HepG2 (cell line): ENCODE data around the gene CFAP92. TPM values are rescaled to one million over a fixed set of nuclear protein-coding genes. Genes with fewer than 3 reads are reported as not detected.

Experiments
- ATAC-seq: fragments of 200-7000 bp; cut with Tn5 transposase; 3 replicates; pipeline ENCODE4 v1.9.1; 2020; ENCODE audit warnings: mild to moderate bottlenecking, moderate library complexity
- BruUV-seq: library from RNA; stranded (reverse); fragments of 400-500 nt; replicated peaks from 2 replicates; lab custom pipeline; 2021; lab: Mats Ljungman, UMichigan
- CTCF ChIA-PET: fragments of 300-600 bp; formaldehyde crosslinking; extraction: SDS; loops from one replicate; lab custom pipeline; 2021; ENCODE audit warnings: low total read pairs, inconsistent platforms, low intra/inter-chr PET ratio; lab: Yijun Ruan, JAX
- POLR2A ChIA-PET: fragments of 350-600 bp; sonication (Branson Sonifier 250); formaldehyde crosslinking; loops from one replicate; lab custom pipeline; 2020; ENCODE audit warnings: antibody characterized with exemption, inconsistent platforms; lab: Yijun Ruan, JAX
- DNase-seq: peaks from one replicate; pipeline ENCODE4 v3.0.0-alpha.2; 2015; ENCODE audit warnings: low spot score
- FAIRE-seq: peaks from 3 replicates; lab custom pipeline; 2011; peaks lifted over from hg19 to GRCh38; lab: Jason Lieb, UNC
- H2AFZ ChIP-seq: one replicate; pipeline ENCODE4 v1.6.1; 2011; ENCODE audit warnings: low read length, inconsistent platforms
- H3K27ac ChIP-seq: fragments of 300-600 bp; 3 replicates; pipeline ENCODE4 v1.8.0; 2011; ENCODE audit warnings: mixed run types, mild to moderate bottlenecking, mixed read lengths, low read length, inconsistent platforms; ENCODE audit not compliant: insufficient read depth; ENCODE audit errors: extremely low read length
- H3K27me3 ChIP-seq, 2 experiments: fragments of 200-600 bp in 1 of 2; 2 replicates in 1 of 2; 3 replicates in 1 of 2; pipeline versions ENCODE4 v1.6.0 to v1.8.0; 2011; ENCODE audit warnings: low read length in 2 of 2, mild to moderate bottlenecking in 2 of 2, moderate library complexity in 2 of 2, inconsistent platforms in 1 of 2; ENCODE audit not compliant: insufficient read depth in 2 of 2, control insufficient read depth in 1 of 2
- H3K36me3 ChIP-seq, 2 experiments: fragments of 200-600 bp in 1 of 2; replicated peaks in 1 of 2; 2 replicates in 1 of 2; 3 replicates in 1 of 2; pipeline versions ENCODE4 v1.5.1 to v1.8.0; 2011; ENCODE audit warnings: low read length in 2 of 2, inconsistent platforms in 1 of 2; ENCODE audit not compliant: insufficient read depth in 2 of 2, control insufficient read depth in 1 of 2
- H3K4me1 ChIP-seq: 2 replicates; pipeline ENCODE4 v1.5.1; 2012; ENCODE audit warnings: low read length, inconsistent platforms; ENCODE audit not compliant: insufficient read depth
- H3K4me2 ChIP-seq: 2 replicates; pipeline ENCODE4 v1.6.0; 2011; ENCODE audit warnings: low read depth, low read length, inconsistent platforms
- H3K4me3 ChIP-seq, 3 experiments: fragments of 200-600 bp in 1 of 3; sonication (generic), shearing (Covaris generic) in 1 of 3; replicated peaks in 1 of 3; 2 replicates each; pipeline ENCODE4 v1.5.1; 2011 to 2016; ENCODE audit warnings: low read length in 3 of 3, inconsistent platforms in 2 of 3, low read depth in 2 of 3, mild to moderate bottlenecking in 2 of 3, control low read depth in 1 of 3, mixed read lengths in 1 of 3; ENCODE audit not compliant: insufficient read depth in 1 of 3
- H3K79me2 ChIP-seq: one replicate; pipeline ENCODE4 v1.6.1; 2011; ENCODE audit warnings: low read length, inconsistent platforms; ENCODE audit not compliant: insufficient read depth
- H3K9ac ChIP-seq: 2 replicates; pipeline ENCODE4 v1.6.0; 2011; ENCODE audit warnings: mild to moderate bottlenecking, low read depth, low read length, inconsistent platforms; ENCODE audit not compliant: insufficient read depth
- H3K9me3 ChIP-seq: 2 replicates; pipeline ENCODE4 v1.5.1; 2012; ENCODE audit warnings: mild to moderate bottlenecking, low read length
- H4K20me1 ChIP-seq: 2 replicates; pipeline ENCODE4 v1.6.0; 2011; ENCODE audit warnings: inconsistent platforms, mild to moderate bottlenecking, low read length, moderate library complexity; ENCODE audit not compliant: insufficient read depth
- ATF3 ChIP-seq: sonication (generic); formaldehyde crosslinking; IDR thresholded peaks from 2 replicates; pipeline ENCODE4 v1.4.0; 2020; ENCODE audit warnings: missing genetic modification reagents
- DR1 ChIP-seq: sonication (generic); formaldehyde crosslinking; IDR thresholded peaks from 2 replicates; pipeline ENCODE4 v1.8.0; 2021; ENCODE audit warnings: mild to moderate bottlenecking, missing genetic modification reagents, inconsistent platforms
- ESRRA ChIP-seq: sonication (generic); formaldehyde crosslinking; IDR thresholded peaks from 2 replicates; pipeline ENCODE4 v1.5.1; 2020; ENCODE audit warnings: mild to moderate bottlenecking, low read depth, missing genetic modification reagents
- KDM5B ChIP-seq: sonication (generic); formaldehyde crosslinking; IDR thresholded peaks from 2 replicates; pipeline ENCODE4 v1.4.0; 2020; ENCODE audit warnings: missing genetic modification reagents, mild to moderate bottlenecking, borderline replicate concordance
- POGZ ChIP-seq: sonication (generic); formaldehyde crosslinking; IDR thresholded peaks from 2 replicates; pipeline ENCODE4 v1.4.0; 2020; ENCODE audit warnings: mild to moderate bottlenecking, missing genetic modification reagents
- ZNF136 ChIP-seq: sonication (generic); formaldehyde crosslinking; IDR thresholded peaks from 2 replicates; pipeline ENCODE4 v1.8.1; 2022; ENCODE audit warnings: low read depth, mild to moderate bottlenecking, moderate library complexity, missing genetic modification reagents
- ZUFSP ChIP-seq: sonication (generic); formaldehyde crosslinking; IDR thresholded peaks from 2 replicates; pipeline ENCODE4 v1.9.0; 2021; ENCODE audit warnings: missing genetic modification reagents, mild to moderate bottlenecking, borderline replicate concordance
- WGBS: methylation state at CpG from one replicate; pipeline ENCODE4 v1.1.6; 2017; ENCODE audit warnings: low lambda C conversion rate; 5-methylcytosine and 5-hydroxymethylcytosine counted together
- in situ Hi-C: cut with HindIII; loops from 2 replicates; pipeline ENCODE4 v1.10.0; 2017; ENCODE audit warnings: low pct_unique_long_range_greater_than_20kb; ENCODE audit not compliant: extremely low pct_ligation_motif_present
- intact Hi-C: fragments of 100-400 bp; cut with micrococcal nuclease; formaldehyde crosslinking; loops from one replicate; pipeline ENCODE4 v1.10.0; 2022; ENCODE audit not compliant: unreplicated experiment
- polyA plus RNA-seq, 8 experiments: library from polyadenylated mRNA; depleted of rRNA in 3 of 8; stranded (reverse) in 7 of 8; unstranded in 1 of 8; fragments of >200 nt; fragmentation: Illumina TruSeq in 4 of 8; extraction: Trizol in 4 of 8; gene quantifications; 2 replicates each; pipeline versions ENCODE4 v1.2.1 to v1.2.3, GENCODE V29; 2011 to 2016; ENCODE audit warnings: low read depth in 4 of 8, missing spikeins in 1 of 8, mixed read lengths in 1 of 8; ENCODE audit not compliant: insufficient read depth in 1 of 8
- total RNA-seq, 5 experiments: library from RNA; depleted of rRNA; stranded (reverse); fragments of >200 nt; fragmentation: Illumina TruSeq; extraction: Trizol; gene quantifications; 2 replicates each; pipeline ENCODE4 v1.2.3, GENCODE V29; 2016; ENCODE audit warnings: low read depth in 1 of 5

Gene CFAP92
- total and polyA plus RNA-seq, 2 of the 13 experiments (the other 11 are each of a cell fraction or from before 2014, with no cell fraction given), result 0.18 to 0.46 TPM

- TF ChIP-seq ATF3 (CRISPR knock-in tag), result no peak
- TF ChIP-seq POGZ, result no peak
- TF ChIP-seq ESRRA (CRISPR knock-in tag), result no peak
- TF ChIP-seq ZUFSP (CRISPR knock-in tag), result no peak
- TF ChIP-seq, all 625 proteins: peak for 0
Measured at GRCh38 chr3:129031476-129032215, 37.8 kb upstream of the CFAP92 start (continued).

GRCh38 chr3:129030611-129031010 is 36.7 kb upstream of the CFAP92 start:
- in situ Hi-C loops, result no loop called here
- no peak for ATAC-seq
- FAIRE-seq, result no peak
- peaks cover 2 to 24% of the 10 kb centered on the region in 2 experiments; a peak in 3 of 5 replicates for H3K27me3 ChIP-seq
- no peaks in the 10 kb centered on the region for H3K9me3 ChIP-seq
- CTCF ChIA-PET, result no interaction called here
- H3K4me3 ChIP-seq, result no peak overlapping the region
- POLR2A ChIA-PET, result no interaction called here
- BruUV-seq, result no TSS peak
- peaks cover 24% of the 10 kb centered on the region for H3K4me1 ChIP-seq
- intact Hi-C loops, result no loop called here
- no peak overlapping the region for H2AFZ ChIP-seq
- no peaks in the 10 kb centered on the region for H4K20me1 ChIP-seq
- TF ChIP-seq DR1 (CRISPR knock-in tag) (no peak), ZNF136 (CRISPR knock-in tag) (no peak), KDM5B (CRISPR knock-in tag) (no peak)
- H3K36me3 ChIP-seq, result no peaks in the 10 kb centered on the region
- H3K79me2 ChIP-seq, result no peaks in the 10 kb centered on the region
- WGBS, result no CpG with 5 or more reads among the region's 4 CpGs
- H3K4me2 ChIP-seq, result no peak overlapping the region
- no peak overlapping the region for H3K9ac ChIP-seq
- no peak for DNase-seq
- H3K27ac ChIP-seq, result no peak overlapping the region
